GM18507 (cell line): ENCODE measurements around the gene PGPEP1.

Experiments
- DNase-seq: peaks from one replicate; pipeline ENCODE4 v3.0.0; 2011; ENCODE audit warnings: low read depth; ENCODE audit not compliant: insufficient read length; ENCODE audit errors: extremely low spot score
- FAIRE-seq: peaks from 2 replicates; lab custom pipeline; 2011; peaks lifted over from hg19 to GRCh38; lab: Jason Lieb, UNC

The PGPEP1 gene

GRCh38 chr19:18408053-18408476 is 67.7 kb downstream of the PGPEP1 start:
- peak; percentile 97 for FAIRE-seq

GRCh38 chr19:18412610-18413239 is 72.3 kb downstream of the PGPEP1 start:
- no peak for DNase-seq
- no peak for FAIRE-seq

More at GRCh38 chr19:18408053-18408476, 67.7 kb downstream of the PGPEP1 start:
- no peak for DNase-seq

DNA sequence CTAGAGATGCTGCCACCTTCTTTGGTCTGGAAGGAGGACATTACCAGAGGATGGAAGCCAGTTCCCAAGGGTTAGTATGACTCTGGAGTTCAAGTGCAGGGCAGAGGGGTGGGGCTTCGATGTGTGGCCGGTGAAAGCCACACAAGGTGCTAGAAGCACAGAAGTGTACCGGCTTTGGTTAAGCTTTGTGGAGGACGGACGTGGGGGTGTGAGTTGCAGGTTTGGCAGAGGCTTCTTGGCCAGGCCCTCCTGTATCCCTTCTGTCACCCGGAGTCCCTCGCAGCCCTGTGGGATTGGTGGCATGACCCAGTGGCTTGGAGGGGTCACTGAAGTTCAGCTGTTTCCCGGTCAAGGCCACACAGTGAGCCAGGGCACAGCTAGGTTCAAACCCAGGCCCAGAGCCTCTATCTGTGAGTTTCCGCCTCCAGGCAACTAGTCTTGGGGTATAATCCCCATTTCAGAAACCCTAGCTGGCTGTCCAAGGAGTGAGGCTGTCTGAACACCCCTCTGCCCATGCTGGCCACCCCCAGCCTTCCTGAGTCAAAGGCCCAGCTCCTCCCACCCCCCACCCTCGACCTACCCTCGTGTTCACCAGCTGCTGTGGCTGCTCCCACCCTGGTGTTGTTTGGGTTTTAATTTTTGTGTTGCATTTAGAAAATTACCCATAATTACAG is 74.2 kb downstream of the PGPEP1 start:
- no peak for DNase-seq
- FAIRE-seq: peak; percentile 85

GRCh38 chr19:18415178-18415867 is 74.9 kb downstream of the PGPEP1 start:
- DNase-seq (no peak), FAIRE-seq (no peak)

DNA sequence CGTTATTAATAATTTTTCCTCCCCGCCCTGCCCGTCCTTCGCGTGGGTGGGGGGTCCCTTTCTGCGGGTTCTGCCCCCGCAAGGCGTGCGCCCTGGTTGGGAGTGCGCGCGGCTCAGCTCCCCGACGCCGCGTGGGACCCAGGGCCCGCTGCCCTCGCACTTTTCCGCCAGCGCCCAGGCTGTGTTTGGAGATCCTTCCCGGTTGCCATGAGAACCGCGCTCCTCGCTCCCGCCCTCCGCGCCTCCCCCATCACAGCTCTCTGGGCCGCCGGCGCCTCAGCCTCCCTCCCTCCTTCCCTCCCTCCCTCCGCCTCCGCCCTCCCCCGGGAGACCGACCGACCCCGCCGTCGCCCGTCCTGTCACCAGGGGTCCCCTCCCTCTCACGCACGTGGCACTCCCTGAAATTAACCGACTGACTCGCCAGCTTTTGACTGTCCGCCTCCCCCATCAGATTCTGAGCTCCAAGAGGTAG is 76.4 kb downstream of the PGPEP1 start:
- peak; percentile 86 for FAIRE-seq

GRCh38 chr19:18417250-18418028 is 77.0 kb downstream of the PGPEP1 start:
- FAIRE-seq: peak; percentile 29
- no peak for DNase-seq

More for the DNA sequence above, 76.4 kb downstream of the PGPEP1 start:
- no peak for DNase-seq

DNA sequence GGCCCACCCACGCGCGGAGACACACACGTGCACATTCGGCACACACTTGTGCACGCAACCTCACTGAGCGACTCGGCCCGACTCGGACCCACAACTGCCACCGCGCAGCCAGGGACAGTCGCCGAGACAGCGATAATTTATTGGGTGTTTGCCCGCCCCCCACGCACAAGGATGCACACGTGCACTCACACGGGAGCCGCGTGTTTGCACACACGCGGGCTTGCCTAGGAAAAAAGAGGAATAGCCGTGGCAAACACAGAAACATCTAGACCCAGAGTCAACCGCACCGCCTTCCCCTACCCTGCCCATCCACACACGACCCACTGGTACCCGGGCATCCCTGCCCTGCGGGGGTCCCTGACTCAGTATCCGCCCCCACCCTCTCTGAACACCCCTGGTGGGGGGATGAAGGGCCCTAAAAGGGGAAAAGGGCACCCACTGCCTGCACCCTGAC is 77.7 kb downstream of the PGPEP1 start:
- no peak for FAIRE-seq
- DNase-seq: no peak

- DNase-seq (no peak), FAIRE-seq (no peak)
These were observed 78.2 kb downstream of the PGPEP1 start for GRCh38 chr19:18418483-18419194.

DNA sequence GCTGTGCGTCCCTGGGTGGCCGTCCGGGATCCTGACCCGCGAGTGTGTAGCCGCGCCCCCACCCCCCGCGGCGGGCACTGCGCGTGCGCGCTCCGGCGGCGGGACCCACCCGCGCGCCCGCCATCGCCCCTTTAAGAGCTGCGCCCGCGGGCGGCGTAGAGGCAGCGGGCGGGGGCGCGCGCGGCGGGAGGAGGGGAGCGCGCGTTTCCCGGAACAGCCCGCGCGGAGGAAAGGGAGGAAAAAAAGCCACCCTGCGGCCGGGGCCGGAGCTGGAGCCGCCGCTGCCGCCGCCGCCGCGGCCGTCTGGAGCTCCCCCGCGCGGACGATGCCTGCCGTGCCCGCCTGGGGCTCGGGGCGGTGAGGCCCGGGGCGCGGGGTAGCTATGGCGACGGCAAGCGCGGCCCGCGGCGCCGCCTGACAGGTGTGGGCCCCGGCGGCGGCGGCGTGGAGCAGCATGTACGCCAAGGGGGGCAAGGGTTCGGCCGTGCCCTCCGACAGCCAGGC is 78.8 kb downstream of the PGPEP1 start, which contains the start of gene SSBP4:
TSS of gene SSBP4 (plus strand) at position 204 of the 504 bp plus-strand sequence. CDS start at position 455, 251 bp downstream.
- FAIRE-seq (peak; percentile 56), DNase-seq (peak; percentile 78)
